HUES48 (cell line): ENCODE data around the gene TAT.
A peak's percentile ranks its signal among the peaks of the same experiment; 100 is the strongest.
"Not testable (repeated sequence)": the region's sequence is repeated elsewhere in the genome, so short reads cannot be mapped to it uniquely, and the experiment has no call there.

ENCODE experiments used
- H3K27ac ChIP-seq: one replicate; pipeline ENCODE4 v1.7.0; 2013; ENCODE audit warnings: low read depth, low read length, inconsistent platforms
- H3K27me3 ChIP-seq: 2 replicates; pipeline ENCODE4 v1.6.1; 2013; ENCODE audit warnings: mild to moderate bottlenecking, low read length; ENCODE audit not compliant: control insufficient read depth, insufficient read depth
- H3K36me3 ChIP-seq: 2 replicates; pipeline ENCODE4 v1.6.1; 2013; ENCODE audit warnings: low read length; ENCODE audit not compliant: control insufficient read depth, insufficient read depth
- H3K4me1 ChIP-seq: 2 replicates; pipeline ENCODE4 v1.6.1; 2013; ENCODE audit warnings: mild to moderate bottlenecking, low read length; ENCODE audit not compliant: control insufficient read depth, insufficient read depth
- H3K4me3 ChIP-seq: 2 replicates; pipeline ENCODE4 v1.5.1; 2013; ENCODE audit warnings: mild to moderate bottlenecking, low read depth, low read length
- H3K9ac ChIP-seq: 2 replicates; pipeline ENCODE4 v1.6.1; 2013; ENCODE audit warnings: mild to moderate bottlenecking, low read depth, low read length, moderate library complexity
- H3K9me3 ChIP-seq: 2 replicates; pipeline ENCODE4 v1.6.1; 2013; ENCODE audit warnings: low read length; ENCODE audit not compliant: control insufficient read depth, insufficient read depth

TAT gene

DNA sequence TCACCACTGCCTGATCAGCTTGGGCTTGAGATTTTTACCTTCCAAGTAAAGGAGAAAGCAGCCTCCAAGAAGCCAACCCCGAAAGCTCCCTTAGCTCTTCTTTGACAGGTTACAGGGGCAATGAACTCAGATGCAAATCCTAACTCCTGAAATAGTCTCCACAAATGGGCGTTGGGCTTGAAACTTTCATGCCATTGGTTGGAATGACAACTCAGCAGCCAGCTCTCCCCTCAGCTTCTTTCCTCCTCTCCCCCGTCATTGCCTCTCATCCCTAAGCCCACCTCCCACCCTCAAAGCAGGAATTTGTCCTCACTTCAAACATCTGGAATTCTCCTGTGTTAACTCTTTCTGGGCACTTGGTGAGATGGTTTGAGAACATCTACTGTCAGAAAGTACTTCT lies at the start of gene TAT:
Gene TAT (minus strand): TSS at position 122 of the 400 bp plus-strand sequence. CDS start 677 bp downstream, outside the sequence.
- H3K4me1 ChIP-seq: no peaks in the 10 kb centered on the region
- no peaks in the 10 kb centered on the region for H3K9me3 ChIP-seq
- no peaks in the 10 kb centered on the region for H3K27me3 ChIP-seq
- no peak within 1 kb of the TSS for H3K4me3 ChIP-seq
- H3K27ac ChIP-seq: no peak within 1 kb of the TSS
- H3K9ac ChIP-seq: no peak within 1 kb of the TSS
- no peaks in the 10 kb centered on the region for H3K36me3 ChIP-seq

DNA sequence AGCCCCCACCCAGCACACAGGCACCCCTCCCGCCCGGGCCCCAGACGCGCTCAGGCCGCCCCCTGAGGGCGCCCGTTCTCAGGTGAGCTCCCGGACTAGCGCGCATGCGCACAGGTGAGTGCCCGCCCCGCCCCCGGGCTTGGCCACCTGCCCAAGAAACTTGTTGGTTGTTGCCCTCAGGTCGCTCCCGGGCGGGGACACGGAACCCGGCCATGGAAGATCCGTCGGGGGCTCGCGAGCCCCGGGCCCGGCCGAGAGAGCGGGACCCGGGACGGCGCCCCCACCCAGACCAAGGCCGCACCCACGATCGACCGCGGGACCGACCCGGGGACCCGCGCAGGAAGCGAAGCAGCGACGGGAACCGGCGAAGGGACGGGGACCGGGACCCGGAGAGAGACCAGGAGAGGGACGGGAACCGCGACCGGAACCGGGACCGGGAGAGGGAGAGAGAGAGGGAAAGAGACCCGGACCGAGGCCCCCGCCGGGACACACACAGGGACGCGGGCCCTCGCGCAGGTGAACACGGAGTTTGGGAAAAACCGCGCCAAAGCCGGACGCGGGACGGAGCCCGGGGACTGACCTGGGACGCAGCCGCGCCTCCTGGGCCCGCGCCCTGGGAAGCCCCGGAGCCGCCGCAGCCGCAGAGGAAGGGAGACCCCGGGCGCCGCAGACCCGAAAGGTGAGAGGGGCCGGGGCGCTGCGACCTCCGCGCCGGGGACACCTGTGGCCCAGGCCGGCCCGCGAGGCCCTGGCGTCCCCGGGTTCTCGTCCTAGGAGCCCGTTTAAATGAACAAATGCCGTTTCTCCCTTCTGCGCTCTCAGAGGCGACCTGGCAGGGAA lies 49.3 kb upstream of the TAT start, which contains the start of gene MARVELD3:
Gene MARVELD3 (plus strand): TSS at position 167 of the 840 bp plus-strand sequence. CDS start 46 bp downstream, at position 213.
- Histone ChIP-seq H3K9me3 (no peaks in the 10 kb centered on the region), H3K27ac (peak within 1 kb of the TSS; percentile 35), H3K36me3 (peaks cover 26% of the 10 kb centered on the region), H3K4me3 (peak within 1 kb of the TSS; percentile 91), H3K27me3 (no peaks in the 10 kb centered on the region), H3K4me1 (peaks cover 9% of the 10 kb centered on the region), H3K9ac (peak within 1 kb of the TSS; percentile 72)

DNA sequence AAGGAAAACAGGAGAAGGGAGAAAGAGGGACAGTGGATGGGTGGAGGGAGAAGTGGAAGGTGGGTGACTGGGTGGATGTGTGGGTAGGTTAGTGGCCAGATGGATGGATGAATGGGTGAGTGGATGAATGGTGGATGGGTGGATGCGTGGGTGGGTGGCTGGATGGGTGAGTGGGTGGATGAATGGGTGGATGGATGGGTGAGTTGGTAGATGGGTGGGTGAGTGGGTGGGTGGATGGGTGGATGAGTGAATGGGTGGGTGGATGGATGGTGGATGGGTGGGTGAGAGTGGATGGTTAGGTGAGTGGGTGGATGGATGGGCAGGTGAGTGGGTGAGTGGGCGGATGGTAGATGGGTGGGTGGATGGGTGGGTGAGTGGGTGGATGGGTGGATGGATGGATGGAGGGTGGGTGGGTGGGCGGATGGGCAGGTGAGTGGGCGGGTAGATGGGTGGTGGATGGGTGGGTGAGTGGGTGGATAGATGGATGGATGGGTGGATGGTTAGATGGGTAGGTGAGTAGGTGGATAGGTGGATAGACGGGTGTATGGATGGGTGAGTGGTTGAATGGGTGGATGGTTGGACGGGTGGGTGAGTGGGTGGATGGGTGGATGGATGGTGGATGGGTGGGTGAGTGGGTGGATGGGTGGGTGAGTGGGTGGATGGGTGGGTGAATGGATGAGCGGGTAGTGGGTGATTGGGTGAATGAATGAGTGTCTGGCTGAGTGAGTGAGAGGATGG lies 48.4 kb upstream of the TAT start:
- peak overlapping the region; percentile 91 for H3K4me3 ChIP-seq
- H3K27ac ChIP-seq: no peak overlapping the region
- H3K36me3 ChIP-seq: peaks cover 17% of the 10 kb centered on the region
- peaks cover 9% of the 10 kb centered on the region for H3K4me1 ChIP-seq
- H3K9ac ChIP-seq: no peak overlapping the region
- H3K27me3 ChIP-seq: no peaks in the 10 kb centered on the region
- H3K9me3 ChIP-seq: no peaks in the 10 kb centered on the region

- Histone ChIP-seq H3K27me3 (no peaks in the 10 kb centered on the region), H3K27ac (no peak overlapping the region), H3K9me3 (no peaks in the 10 kb centered on the region), H3K36me3 (peaks cover 2% of the 10 kb centered on the region; the same call in 1 of the 2 replicates), H3K4me3 (no peak overlapping the region), H3K9ac (no peak overlapping the region), H3K4me1 (peaks cover 5% of the 10 kb centered on the region; the same call in 1 of the 2 replicates)
Observed at GRCh38 chr16:71623597-71623996, 46.7 kb upstream of the TAT start.

DNA sequence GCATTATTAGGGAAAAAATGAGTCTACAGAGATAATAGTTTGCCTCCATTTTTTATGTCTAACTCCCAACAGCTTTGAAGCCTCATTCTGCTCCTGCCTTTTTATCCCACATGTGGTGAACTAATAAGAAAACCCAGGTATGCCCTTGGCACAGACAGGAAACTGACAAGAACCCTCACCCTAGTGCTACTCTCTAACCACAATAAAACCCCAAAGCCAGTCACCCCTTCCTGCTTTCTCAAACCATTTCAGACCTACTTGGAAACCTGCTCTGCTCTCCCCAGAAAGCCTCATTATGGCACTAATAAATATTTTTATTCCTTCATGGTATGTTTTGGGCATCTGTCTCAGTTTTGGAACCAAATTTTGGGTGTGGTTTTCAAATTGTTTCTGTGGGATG lies 45.2 kb upstream of the TAT start:
- no peak overlapping the region for H3K27ac ChIP-seq
- H3K27me3 ChIP-seq: no peaks in the 10 kb centered on the region
- no peaks in the 10 kb centered on the region for H3K36me3 ChIP-seq
- H3K4me1 ChIP-seq: no peaks in the 10 kb centered on the region
- H3K9ac ChIP-seq: no peak overlapping the region
- H3K9me3 ChIP-seq: no peaks in the 10 kb centered on the region
- H3K4me3 ChIP-seq: no peak overlapping the region

DNA sequence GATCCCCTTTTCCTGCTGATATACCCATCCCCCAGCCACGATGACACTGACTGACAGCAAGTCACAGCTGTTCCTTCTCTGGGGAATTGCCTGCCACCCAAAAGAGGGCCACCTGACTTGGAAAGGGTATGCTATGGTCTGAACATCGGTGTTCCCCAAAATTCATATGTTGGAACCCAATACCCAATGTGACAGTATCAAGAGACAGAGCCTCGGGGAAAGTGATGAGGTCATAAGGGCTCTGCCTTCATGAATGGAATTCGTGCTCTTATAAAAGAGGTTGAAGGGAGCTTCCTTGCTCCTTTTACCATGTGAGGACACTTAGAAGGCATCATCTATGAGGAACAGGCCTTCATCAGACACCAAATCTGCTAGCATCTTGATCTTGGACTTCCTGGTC lies 41.5 kb upstream of the TAT start:
- no peak overlapping the region for H3K9ac ChIP-seq
- no peak overlapping the region for H3K4me3 ChIP-seq
- no peaks in the 10 kb centered on the region for H3K4me1 ChIP-seq
- no peaks in the 10 kb centered on the region for H3K36me3 ChIP-seq
- H3K27ac ChIP-seq: no peak overlapping the region
- H3K9me3 ChIP-seq: no peaks in the 10 kb centered on the region
- H3K27me3 ChIP-seq: no peaks in the 10 kb centered on the region

GRCh38 chr16:71614956-71615355 lies 38.1 kb upstream of the TAT start:
- H3K4me1 ChIP-seq: peaks cover 10% of the 10 kb centered on the region; the same call in 1 of the 2 replicates
- H3K27ac ChIP-seq, H3K9ac ChIP-seq, H3K9me3 ChIP-seq, H3K27me3 ChIP-seq, H3K4me3 ChIP-seq, H3K36me3 ChIP-seq: not testable (repeated sequence)

DNA sequence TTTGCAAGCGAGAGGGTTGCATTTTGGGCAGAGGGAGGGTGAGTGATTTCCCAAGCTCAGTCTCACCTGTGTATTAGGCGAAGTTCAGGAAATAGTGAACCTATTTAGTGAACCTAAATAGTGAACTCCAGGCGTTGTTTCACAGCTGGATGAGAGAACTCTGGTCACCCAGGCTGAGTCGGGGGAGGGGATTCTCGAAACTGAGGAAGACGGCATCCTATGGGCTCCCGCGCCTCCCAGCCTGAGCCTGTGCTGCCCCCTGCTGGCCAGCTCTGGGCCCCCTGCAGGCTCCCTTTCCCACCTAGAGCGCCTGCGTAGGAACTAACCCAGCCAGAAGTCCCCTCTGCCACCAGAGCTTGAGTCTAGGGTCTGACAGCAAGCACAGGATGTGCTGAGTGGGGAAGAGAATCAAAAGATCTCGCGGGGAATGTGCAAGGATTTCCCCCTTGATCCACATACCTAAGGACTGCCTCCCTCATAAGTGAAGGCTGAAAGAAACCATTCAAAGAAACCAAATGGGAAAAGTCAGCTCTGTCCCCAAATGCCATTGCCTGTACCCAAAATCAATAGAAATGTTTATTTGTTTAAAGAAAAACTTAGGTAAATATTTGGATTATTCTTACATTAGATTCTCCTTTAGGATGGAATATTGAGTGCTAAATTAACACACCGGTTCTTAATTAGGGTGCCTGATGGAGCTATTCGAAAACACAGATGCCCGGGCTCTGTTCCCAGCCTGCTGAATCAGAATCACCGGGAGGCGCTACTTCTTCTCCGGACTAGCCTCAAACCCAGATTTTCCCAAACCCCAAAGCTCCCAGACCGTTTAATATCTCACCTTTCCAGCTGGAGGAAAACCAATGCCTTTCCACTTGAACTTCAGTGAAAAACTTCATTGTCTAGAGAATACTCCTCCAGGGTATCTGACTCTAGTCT lies 34.3 kb upstream of the TAT start:
- Histone ChIP-seq H3K36me3 (no peaks in the 10 kb centered on the region), H3K4me3 (peak overlapping the region; percentile 37), H3K9ac (no peak overlapping the region), H3K4me1 (peaks cover 10% of the 10 kb centered on the region; the same call in 1 of the 2 replicates), H3K27ac (no peak overlapping the region), H3K9me3 (no peaks in the 10 kb centered on the region), H3K27me3 (no peaks in the 10 kb centered on the region)

- no peaks in the 10 kb centered on the region for H3K9me3 ChIP-seq
Observed at GRCh38 chr16:71610447-71610846, 33.6 kb upstream of the TAT start.

DNA sequence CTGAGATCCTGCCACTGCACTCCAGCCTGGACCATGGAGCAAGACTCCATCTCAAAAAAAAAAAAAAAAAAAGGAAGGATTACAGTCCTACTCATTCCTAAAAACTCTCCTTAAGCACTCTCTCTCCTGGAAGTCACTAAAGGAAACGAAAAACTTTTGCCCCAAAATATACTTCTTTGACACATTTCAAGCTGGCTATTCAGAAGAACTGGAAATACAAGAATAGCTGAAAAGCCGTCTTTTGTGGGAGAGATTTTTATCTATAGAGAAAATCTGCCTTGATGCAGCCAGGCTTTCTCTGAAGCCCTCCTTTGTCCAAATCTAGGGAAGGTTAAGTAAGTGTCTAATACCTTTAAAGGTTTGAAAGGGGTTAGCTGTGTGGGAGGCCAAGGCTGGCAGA lies 32.2 kb upstream of the TAT start:
- Histone ChIP-seq H3K4me1 (peaks cover 10% of the 10 kb centered on the region; the same call in 1 of the 2 replicates), H3K4me3 (no peak overlapping the region), H3K9me3 (no peaks in the 10 kb centered on the region), H3K27ac (no peak overlapping the region), H3K27me3 (no peaks in the 10 kb centered on the region), H3K36me3 (no peaks in the 10 kb centered on the region), H3K9ac (no peak overlapping the region)

More at GRCh38 chr16:71610447-71610846, 33.6 kb upstream of the TAT start:
- H3K36me3 ChIP-seq: no peaks in the 10 kb centered on the region
- H3K9ac ChIP-seq: no peak overlapping the region
- H3K4me3 ChIP-seq: no peak overlapping the region
- H3K4me1 ChIP-seq: peaks cover 10% of the 10 kb centered on the region; the same call in 1 of the 2 replicates
- no peak overlapping the region for H3K27ac ChIP-seq
- no peaks in the 10 kb centered on the region for H3K27me3 ChIP-seq
